Measurements from ENCODE around the gene TMEM184B.
A peak's percentile ranks its signal among the peaks of the same experiment; 100 is the strongest.

TMEM184B gene

DNA sequence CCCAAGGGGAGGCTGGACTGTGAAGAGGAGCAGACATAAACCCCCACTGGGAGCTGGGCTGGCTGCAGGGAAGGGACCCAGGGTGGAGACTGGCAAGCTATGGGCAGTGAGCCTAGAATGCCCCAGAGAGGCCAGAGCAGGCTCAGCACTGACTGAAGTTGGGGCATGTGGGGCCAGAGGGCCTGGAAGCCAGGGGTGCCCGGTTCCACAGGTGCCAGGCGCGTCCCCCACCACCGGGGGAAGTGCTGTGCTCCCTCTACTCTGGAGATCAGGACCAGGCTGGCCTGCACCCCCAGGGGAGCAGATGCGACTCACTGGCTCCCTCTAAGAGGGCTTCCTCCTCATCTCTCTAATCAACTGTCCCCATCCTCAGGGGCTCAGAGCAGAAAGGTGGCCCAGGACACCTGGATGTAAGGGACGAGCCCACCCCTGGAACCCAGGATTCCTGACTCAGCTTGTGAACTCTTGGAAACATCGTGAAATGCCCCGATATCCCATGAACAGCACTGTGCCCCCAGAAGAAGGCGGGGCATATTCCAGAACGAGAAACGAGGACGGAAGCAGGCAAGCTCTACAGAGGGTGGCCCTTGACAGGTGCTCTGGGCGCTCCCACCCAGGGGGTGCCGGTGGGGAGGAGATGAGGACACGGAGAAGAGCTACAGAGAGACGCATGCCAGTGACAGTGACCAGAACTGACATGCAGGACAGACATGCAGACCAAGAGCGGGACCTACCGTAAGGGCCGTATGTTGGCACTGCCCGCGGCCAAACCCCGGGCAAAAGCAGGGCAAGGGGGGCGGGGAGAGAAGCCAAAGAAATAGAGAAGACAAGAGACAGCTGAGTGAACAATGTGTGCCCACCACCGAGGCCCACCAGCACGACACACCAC, 50.7 kb downstream of the TMEM184B start:
- no peak for DNase-seq

DNA sequence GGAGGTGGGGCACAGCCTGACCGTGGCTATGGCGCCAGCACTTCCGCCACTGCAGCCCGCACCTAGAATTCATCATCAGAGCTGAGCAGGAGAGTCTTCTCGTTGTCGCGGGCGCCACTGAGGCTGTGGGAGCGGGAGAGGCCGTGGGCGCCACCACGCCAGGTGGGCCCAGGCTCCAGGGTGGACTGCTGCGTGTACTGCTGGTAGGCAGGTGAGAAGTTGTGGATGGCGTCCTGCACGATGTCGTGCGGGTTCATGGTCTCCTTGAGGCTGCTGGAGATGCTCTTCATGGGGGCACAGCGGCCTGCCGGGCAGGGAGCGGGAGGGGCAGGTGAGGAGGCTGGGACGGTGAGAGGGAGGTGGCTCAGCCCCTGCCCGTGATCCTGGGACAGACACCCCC, 51.4 kb downstream of the TMEM184B start:
- no peak for DNase-seq

DNA sequence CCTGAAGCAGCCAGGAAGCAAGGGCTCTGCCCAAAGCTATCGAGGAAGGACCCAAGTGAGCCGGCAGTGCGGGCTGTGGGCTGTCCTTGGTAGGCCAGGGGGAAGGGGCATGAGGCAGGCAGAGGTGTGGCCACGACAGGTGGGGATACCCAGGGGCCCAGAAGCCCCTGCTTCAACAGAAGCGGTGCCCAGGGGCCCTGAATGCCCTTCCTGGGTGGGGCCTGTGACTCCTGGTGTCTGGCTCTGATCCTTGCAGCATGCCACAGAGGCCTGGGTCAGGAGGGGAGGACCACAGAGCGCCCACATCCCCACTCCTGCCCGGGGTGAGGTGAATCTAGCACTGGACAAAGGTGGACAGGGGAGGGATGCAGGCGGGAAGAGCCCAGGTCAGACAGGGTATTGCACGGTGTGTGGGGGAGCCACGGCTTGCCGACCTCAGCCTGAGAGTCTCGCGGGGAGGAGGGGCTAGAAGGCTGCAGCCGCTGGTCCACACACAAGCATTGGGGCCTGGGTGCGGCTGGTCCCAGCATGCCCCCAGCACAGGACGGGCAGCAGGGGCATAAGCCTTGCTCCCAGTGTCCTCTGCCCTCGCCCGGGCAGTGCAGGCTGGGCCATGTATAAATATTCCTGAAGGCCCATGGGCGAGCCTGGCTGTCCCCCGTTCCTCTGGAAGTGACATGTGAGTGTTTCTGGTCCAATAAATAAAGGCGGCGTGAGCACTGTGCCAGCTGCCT, 52.0 kb downstream of the TMEM184B start:
- no peak for DNase-seq

DNA sequence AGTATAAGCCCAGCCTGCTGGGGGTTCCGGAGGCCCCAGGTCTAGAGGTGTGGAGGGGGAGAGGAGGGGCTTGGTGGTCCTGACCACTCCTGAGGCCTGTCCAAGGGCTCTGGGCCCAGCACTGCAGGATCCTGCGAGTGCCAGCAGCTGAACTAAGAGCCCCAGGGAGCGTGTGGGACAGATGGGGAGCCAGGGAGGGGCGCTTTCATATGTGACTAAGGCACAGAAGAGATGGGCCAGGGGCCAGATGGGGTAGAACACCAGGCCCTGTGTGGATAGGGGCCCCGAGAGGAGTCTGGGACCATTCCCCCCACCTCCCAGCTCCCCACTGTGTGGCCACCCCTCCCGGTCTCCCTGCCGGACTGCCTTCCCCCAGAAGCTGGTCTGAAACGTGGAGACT, 52.6 kb downstream of the TMEM184B start:
- no peak for DNase-seq

DNA sequence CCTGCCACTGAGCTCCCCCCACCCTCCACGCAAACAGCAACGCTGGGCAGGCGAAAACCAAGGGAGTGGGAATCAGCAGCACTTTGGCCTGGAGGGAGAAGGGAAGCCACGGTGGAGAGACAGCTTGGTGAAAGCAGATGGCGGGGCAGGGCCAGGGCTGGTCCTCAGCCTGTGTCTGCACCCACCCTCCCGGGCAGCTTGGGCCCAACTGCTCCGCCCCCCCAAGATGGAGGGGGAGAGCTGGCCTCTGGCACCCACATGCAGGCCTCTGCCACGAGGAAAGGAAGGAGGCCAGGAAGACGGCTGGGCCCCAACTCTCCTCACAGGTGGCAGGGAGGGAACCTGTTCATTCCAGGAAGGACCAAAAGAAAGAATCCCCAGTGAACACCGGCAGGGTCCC, 53.2 kb downstream of the TMEM184B start:
- DNase-seq = no peak

DNA sequence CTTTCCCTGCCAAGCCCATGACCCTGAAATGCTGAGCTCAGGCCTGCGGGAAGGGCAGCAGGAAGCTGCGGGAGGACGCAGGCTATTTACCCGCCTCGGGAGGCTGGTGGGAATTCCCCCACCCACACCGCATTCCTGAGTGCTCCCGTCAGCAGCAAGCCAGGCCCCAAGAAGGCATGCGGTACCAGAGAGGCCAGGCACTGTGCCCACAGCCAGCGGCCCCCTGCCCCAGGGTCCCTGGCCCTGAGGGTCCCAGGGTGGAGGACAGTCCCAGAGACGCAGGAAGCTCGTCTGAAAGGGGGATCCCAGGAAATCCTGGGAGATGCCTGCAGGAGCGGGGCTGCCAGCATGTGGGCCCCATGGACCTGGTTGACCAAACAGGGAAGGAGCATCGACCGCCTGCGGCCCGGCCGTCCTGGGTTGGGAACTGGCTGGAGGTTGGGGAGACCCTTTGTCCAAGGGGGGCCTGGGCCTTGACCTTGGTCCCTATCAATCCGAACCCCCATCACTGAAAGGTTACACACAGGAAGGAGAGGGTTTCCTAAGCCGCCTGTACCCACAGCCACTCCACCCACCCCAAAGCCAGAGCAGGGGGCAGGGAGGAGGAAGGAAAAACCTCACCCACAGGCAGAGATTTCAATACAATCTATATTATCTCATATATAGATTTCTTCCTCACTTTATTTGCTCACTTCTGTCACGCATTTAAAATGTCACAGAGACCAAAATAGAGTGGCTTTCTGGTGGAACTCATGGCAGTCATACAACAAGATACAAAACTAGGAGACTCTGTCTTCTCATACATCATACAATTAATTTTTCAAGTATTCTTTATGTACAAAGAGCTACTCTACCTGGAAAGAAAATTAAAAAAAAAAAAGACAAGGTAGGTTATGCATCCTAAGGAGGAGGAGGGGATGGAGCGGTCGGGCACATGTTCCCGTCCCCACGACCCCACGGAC, 53.9 kb downstream of the TMEM184B start:
- DNase-seq = peak; percentile 93

DNA sequence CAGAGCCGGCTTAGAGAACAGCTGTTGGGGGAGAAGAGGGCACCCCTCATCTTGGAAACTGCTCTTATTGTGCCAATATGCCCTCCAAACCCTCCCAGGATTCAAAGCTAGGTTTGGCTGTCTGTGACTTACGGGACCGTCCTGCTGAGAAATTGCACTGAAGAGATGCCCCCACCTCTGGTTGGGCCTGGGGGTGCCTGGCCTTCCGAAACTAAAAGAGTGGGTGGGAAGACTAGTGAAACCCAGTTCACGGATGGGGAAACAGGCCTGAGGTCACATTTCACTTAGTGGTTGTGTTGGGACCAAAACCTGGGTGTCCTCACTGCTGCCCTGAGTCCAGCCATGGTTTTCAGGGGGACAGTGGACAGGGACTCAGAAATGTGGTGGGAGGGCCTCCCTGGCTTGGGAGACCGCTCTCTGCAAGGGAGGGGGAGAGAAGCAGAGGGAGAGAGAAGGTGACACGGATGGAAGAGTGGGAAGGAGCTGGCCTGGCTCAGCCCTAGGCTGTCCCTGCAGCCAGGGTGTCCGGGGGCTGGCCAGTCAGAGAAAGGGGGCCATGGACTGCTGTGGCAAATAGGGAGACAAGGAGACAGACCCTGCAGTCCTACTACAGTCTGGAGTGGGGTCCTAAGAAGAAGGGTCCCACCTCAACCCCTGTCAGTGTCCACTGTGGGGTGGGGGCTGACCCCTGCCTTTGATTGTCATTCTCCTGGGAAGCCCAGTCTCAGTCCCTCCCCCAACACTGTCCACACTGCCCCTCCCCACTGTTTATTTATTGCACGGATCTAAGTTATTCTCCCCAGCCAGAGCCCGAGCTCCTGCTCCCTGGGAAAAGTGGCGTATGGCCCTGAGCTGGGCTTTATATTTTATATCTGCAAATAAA, 57.4 kb downstream of the TMEM184B start:
- no peak for DNase-seq

DNA sequence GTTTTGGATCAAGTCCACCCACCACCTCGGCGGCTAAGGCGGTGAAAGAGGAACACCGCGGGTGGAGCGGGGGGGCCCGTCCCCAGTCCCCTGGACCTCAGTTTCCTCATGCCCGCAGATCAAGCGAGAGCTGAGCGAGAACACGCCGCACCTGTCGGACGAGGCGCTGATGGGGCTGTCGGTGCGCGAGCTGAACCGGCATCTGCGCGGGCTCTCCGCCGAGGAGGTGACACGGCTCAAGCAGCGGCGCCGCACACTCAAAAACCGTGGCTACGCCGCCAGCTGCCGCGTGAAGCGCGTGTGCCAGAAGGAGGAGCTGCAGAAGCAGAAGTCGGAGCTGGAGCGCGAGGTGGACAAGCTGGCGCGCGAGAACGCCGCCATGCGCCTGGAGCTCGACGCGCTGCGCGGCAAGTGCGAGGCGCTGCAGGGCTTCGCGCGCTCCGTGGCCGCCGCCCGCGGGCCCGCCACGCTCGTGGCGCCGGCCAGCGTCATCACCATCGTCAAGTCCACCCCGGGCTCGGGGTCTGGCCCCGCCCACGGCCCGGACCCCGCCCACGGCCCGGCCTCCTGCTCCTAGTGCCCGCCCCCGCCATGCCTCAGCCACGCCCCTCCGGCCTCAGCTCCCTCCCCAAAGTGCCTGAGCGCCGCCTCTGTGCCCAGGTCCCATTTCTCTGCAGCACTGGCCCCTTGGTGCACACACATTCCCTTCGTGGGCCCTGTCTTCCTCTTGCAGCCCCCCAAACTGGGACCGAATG, 58.3 kb downstream of the TMEM184B start:
- DNase-seq = peak; percentile 76

DNA sequence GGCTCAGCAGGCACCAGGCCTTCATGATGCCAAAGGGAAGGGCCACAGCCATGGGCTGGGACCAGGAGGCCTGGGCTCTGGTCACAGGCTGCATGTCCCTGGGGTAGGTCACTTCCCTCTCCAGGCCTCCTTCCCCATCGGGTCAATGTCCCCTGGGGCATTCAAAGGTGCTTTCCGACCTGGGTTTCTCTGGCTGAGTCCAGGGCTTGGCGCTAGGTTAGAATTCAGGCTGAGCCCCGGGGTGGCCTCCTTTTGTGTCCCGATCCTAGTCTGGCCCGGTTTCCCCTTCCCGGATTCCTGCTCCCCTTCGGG, 58.9 kb downstream of the TMEM184B start:
- DNase-seq = no peak

DNA sequence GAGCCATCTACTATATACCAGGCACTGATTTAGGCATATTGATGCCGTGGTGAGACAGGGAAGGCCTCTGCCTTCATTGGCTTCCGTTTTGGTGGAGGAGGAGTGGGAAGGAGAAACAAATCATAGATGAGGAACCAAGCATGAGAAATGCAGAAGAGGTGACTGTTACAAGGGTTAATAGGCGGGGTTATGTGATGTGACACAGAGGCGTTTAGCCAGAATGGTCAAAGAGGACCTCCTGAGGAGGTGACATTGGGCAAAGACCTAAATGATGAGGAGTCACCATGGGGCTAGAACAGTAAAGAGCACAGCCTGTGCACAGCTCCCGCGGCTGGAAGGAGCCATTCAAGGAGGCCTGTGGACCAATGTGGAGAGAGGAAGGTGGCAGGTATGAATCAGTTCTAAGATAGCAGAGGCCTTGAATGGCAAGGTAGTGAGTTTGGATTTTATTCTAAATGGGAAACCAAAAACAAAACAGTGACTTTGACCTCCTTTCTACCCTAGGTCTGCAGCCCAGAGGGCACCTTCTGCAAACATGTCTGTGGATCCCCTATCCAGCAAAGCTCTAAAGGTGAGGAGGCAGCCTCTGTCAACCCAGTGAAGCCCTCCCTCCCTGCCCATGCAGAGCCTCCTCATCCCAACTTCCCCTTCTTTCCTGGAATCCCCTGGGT, 59.4 kb downstream of the TMEM184B start:
- DNase-seq = no peak

DNA sequence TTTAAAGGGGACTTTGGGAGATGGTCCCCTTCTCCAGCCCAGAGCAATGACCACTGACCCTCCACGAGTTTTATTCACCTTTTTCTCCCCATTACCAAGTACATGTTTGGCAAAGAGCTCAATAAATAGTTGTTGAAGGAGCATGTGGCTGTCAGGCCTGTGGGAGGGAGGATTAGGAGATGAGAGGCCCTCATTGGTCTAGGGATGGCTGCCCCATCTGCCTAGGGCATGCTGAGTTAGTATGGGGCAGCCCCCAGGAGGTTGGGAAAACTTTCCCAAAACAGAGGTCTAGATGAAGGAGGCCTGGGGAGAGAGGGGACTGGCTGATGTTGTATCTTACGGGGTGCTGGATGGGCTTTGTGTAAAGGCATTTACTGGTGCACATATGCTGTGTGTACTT, 60.4 kb downstream of the TMEM184B start:
- DNase-seq = no peak

DNA sequence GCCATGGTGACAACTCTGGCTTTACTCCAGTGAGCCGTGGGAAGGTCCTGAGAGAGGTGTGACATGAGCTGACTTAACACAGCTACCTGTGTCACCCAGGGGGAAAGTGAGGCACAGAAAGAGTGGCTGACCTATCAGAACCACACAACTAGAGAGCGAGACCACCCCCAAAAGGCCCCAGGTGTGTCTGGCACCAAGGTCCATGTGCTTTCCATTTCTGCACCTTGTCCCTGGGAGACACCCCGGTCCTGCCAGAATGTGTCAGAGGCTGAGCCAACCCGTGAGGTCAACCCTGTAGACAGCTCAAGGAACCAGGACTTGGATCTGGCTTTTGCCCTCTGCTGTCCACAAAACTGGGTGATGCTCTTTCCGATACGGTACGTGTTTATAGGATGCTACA, 61.3 kb downstream of the TMEM184B start:
- no peak for DNase-seq

DNA sequence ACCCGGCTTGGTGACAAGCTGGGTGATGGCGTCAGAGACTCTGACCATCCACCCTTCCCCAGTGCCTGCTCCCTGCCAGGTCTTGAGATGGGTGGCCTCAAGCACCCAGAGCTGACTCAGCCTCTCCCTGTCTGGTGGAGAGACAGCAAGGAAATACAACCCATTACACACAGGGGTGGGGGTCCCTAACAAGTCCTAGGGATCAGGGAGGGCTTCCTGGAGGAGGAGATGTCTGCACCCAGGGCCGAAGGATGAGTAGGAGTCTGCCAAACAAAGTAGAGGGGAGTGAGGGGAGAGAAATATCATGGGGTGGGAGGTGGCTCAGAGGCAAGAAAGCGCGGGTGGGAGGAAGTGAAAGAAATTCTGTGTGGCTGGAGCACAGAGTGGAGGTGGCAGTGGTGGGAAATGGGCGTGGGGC, 64.2 kb downstream of the TMEM184B start:
- no peak for DNase-seq

DNA sequence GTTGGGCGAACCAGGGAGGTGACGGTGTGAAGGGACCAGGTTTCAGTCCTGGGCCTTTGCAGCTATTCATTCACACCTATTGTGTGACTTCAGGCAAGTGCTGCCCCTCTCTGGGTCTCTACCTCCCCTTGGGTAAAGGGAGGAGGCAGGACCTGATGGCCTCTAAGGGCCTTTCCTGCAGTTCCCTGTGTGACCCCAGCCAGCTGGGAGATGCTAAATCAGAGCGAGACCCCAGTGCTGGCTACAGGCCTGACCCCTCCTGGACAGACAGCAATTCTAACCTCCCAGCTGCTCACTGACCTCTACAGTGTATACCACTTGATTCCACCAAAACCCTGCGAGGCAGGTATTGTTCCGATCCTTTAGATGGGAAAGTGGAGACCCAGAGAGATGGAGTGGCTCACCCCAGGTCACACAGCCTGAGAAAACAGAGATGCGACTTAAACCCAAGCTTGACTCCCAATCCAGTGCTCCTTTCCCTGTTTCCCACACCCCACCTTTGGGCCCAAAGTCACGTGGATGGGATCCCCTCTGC, 64.8 kb downstream of the TMEM184B start:
- DNase-seq = no peak

DNA sequence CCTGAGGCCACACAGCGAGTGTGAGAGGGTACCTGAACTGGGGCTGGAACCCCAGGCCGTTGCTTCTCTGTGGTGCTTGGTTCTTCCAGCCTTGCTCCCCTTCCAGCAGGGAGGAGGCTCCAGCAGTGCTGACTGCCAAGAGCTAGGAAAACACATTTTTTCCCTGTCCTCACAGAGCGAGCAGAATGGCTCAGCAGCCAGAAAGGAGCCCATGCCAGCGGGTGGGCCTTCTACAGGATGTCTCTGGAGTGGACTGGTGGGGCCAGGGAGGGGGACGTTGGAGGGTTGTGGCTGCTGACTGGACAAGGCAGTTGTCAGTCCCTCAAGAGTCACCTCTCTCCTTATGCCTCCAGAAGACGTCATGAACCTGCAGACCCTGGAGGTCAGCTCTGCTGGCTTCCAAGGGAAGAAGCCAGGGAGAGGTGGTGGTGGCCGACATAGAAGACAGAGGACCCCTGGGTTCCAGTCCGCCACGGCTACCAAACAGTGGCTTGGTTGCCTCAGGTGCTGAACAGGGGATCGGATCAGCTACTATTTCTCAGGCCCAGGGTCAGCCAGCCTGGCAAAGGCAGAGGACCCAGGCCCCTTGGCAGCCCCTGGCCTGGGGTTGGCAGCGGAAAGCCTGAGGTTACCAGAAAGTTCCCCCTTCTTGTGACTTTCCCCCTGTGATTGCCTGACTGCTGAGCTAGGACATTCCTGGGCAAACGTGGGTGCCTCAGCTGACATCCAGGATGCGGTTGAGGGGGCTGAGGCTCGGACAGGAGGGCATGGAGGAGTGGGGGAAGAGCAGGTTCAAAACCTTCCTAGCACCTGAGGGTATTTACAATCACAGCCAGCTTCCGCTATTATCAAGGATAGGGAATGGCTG, 67.3 kb downstream of the TMEM184B start:
- peak; percentile 88 for DNase-seq

DNA sequence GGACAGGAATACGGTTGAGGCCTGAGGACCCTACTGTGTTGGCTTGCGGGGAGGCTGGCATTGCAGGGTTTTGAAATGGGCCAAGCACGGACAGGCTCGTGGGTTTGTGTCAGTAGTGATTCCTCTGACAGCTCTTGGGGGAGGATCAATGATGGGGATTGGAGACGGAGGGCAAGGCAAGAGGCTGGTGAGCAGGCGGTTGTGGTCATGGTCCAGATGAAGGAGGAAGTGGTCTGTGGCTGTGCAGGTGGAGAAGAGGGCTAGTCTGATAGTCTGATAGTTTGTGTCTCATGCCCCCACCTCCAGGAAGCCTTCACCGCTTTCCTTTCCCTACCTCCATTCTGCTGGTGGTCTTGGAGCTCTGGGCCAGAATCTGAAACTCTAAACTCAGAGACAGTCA, 68.0 kb downstream of the TMEM184B start:
- no peak for DNase-seq

DNA sequence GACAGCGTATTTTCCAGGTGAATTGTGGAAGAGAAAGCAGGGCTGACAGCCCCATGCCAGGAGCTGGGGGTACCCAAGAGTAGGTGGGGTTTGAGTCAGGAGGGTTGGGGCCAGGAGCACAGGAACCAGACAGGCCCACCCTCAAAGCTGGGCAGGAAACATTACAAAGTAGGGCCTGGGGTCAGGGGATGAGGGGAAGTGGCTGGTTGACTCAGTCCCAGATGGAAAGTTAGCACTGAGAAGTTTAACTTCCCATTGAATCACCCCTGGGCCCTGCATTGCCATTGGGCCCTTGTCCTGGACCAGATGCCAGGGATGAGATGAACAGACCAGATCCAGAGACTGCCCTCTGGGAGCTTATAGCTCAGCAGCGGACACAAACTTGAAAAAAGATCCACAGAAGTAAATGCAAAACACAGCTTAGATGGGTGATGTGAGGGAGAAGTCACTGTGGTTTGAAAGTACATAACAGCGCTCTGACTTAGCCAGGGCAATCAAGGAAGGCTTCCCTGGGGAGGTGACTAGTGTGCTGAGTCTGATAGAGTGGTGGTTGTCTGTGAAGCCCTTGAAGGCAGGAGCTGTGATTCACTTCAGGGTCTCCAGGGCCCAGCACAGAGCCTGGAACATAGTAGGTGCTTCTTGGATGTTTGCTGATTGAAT, 68.8 kb downstream of the TMEM184B start:
- peak; percentile 56 for DNase-seq

DNA sequence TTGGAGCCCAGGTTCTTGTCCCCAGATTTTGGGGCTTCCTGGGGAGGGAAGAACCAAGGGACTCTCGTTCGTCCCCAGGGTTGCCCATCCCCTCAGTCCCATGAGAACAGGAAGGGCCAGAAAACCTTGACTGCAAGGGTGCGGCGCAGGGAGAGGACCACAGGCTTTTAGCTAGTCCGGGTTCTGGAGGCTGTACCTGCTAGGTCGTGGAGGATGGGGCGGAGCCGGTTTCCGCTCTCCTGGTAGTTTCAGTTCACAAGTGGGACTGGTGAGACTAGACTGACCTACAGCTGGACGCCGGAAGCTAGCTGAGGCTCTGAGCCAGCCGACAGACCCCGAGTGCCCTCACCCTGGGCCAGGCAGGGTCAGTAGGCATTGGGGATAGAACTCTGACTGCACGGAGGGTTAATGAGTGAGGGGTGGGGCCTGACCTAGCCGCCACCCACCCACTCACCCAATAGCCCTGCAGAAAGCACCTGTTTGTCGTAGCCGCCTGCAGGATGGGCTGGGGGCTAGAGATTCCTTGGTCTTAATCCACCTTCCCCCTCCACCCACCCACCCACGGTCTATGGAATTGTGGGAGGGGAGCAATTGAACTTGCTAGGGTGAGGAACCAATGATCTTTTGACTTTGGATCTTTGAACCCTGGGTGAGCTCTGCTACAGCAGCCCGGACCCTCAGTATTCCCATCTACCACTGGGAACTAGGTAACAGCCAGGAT, 69.6 kb downstream of the TMEM184B start:
- no peak for DNase-seq
